T-helper 1 cell treated with Interleukin-12 subunit alpha and Interleukin-12 subunit beta and Interleukin-4 antibody, amounts not matched to agents 30 ng/mL and 1 ng/mL, for 36 hours (primary cell): ENCODE data around the gene MUS81. TPM values are rescaled to one million over a fixed set of nuclear protein-coding genes. Genes with fewer than 3 reads are reported as not detected.
"Not testable (repeated sequence)": the region's sequence is repeated elsewhere in the genome, so short reads cannot be mapped to it uniquely, and the experiment has no call there.

ENCODE experiments used
- intact Hi-C: fragments of 100-400 bp; cut with micrococcal nuclease; formaldehyde crosslinking; loops from one replicate; pipeline ENCODE4 v1.15.1; 2024
- total RNA-seq: library from RNA; stranded (reverse); gene quantifications from 2 replicates; pipeline ENCODE4 v1.2.3, GENCODE V29; 2022

Gene MUS81
- 100 and 103 TPM in 2 replicates for total RNA-seq

GRCh38 chr11:65860278-65861164 lies at the start of gene MUS81:
MUS81 (plus strand) TSS chr11:65860433; CDS start chr11:65860754, 321 bp downstream.
- intact Hi-C loops, result loop anchor here (1.0 kb wide), 6 partner anchors 13 to 290 kb away; partner anchors contain the start of genes AP5B1, C11orf68, DRAP1 and SF3B2

- intact Hi-C loops, result loop anchor here (10.0 kb wide), 1 partner anchor 47 kb away; no protein-coding TSS in a partner anchor
Observed at GRCh38 chr11:65811764-65812475, 48.3 kb upstream of the MUS81 start.

GRCh38 chr11:65814131-65814985 lies 45.9 kb upstream of the MUS81 start:
- intact Hi-C loops, result loop anchor here (10.0 kb wide), 1 partner anchor 50 kb away; no protein-coding TSS in a partner anchor

GRCh38 chr11:65814986-65815565 lies 45.2 kb upstream of the MUS81 start:
- intact Hi-C loops, result loop anchor here (5.0 to 10.0 kb wide), 2 partner anchors 50 to 153 kb away; partner anchors contain the start of gene RELA

- intact Hi-C loops, result loop anchor here (1.0 to 10.0 kb wide), 4 partner anchors 25 to 154 kb away; partner anchors contain the start of genes OVOL1 and RELA
Observed at GRCh38 chr11:65816696-65817095, 43.5 kb upstream of the MUS81 start.

GRCh38 chr11:65817312-65817834 lies 42.9 kb upstream of the MUS81 start:
- intact Hi-C loops, result loop anchor here (1.0 to 10.0 kb wide), 4 partner anchors 26 to 155 kb away; partner anchors contain the start of genes OVOL1 and RELA

- intact Hi-C loops, result loop anchor here (1.0 to 10.0 kb wide), 10 partner anchors 15 to 192 kb away; partner anchors contain the start of genes AP5B1, OVOL1, RELA and SNX32
Observed at GRCh38 chr11:65817835-65818680, 42.2 kb upstream of the MUS81 start.

GRCh38 chr11:65821107-65821506 lies 39.1 kb upstream of the MUS81 start:
- intact Hi-C loops, result no loop called here

- intact Hi-C loops, result no loop called here
Observed at GRCh38 chr11:65822776-65823528, 37.3 kb upstream of the MUS81 start.

GRCh38 chr11:65826984-65827735 lies 33.1 kb upstream of the MUS81 start:
- intact Hi-C loops, result no loop called here

- intact Hi-C loops, result no loop called here
Observed at GRCh38 chr11:65829459-65829858, 30.8 kb upstream of the MUS81 start.

GRCh38 chr11:65832231-65832630 lies 28.0 kb upstream of the MUS81 start:
- intact Hi-C loops, result not testable (repeated sequence)

GRCh38 chr11:65833297-65834030 lies 26.8 kb upstream of the MUS81 start, which contains the start of gene SNX32:
SNX32 (plus strand) TSS chr11:65833963; CDS start chr11:65834066, 103 bp downstream.
- intact Hi-C loops, result loop anchor here (1.0 kb wide), 5 partner anchors 15 to 218 kb away; partner anchors contain the start of genes BANF1, CFL1, EIF1AD and PCNX3

GRCh38 chr11:65834202-65834601 lies 26.0 kb upstream of the MUS81 start:
- intact Hi-C loops, result no loop called here

- intact Hi-C loops, result no loop called here
Observed at GRCh38 chr11:65842144-65842543, 18.1 kb upstream of the MUS81 start.

GRCh38 chr11:65843811-65844210 lies 16.4 kb upstream of the MUS81 start:
- intact Hi-C loops, result no loop called here
